ENCODE measurements around the gene VSTM4. TPM values are rescaled to one million over a fixed set of nuclear protein-coding genes. Genes with fewer than 3 reads are reported as not detected.

Gene VSTM4
- total and polyA plus RNA-seq, 9 of the 15 experiments (the other 6 are each of a cell fraction or from before 2014, with no cell fraction given) = 1.0 to 7.9 (median 3.0) TPM

DNA sequence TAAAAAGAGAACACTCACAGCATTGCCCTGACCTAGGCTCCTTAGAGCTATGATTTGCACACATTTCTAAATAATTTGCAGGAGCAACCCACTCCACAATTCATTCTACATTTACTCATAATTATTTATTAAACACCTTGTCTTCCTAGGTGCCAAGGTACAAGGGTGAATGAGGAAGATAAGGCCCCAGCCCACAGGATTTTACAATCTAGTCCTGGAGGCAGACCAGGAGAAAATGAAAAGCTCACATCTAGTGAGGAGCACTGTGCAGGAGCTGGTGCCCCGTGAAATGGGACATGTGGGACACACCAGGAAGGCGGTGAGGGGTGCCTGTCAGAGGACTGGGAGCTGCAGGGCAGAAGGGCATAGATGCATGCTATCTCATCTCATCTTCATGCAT lies 116.0 kb downstream of the VSTM4 start:
- Histone ChIP-seq H3K4me3 (no peak overlapping the region), H3K27ac (ENCODE audit: extremely low read depth, low read depth, low read length) (no peak overlapping the region), H3K4me1 (replicated peaks in 1 of 2; ENCODE audit: control insufficient read depth in 2 of 2, insufficient read depth in 2 of 2, low read length in 2 of 2) (peaks cover 11 to 19% of the 10 kb centered on the region in 2 experiments), H3K4me2 (ENCODE audit: insufficient read depth, low read length) (no peak overlapping the region), H4K20me1 (replicated peaks; ENCODE audit: control insufficient read depth, insufficient read depth, low read length) (no peaks in the 10 kb centered on the region), H3K36me3 (ENCODE audit: control insufficient read depth, insufficient read depth, low read length) (no peaks in the 10 kb centered on the region), H2AFZ (ENCODE audit: low read depth, low read length) (no peak overlapping the region), H3K9me3 (replicated peaks; ENCODE audit: control insufficient read depth, insufficient read depth, low read depth, low read length) (no peaks in the 10 kb centered on the region), H3K9me1 (ENCODE audit: control insufficient read depth, insufficient read depth, low read length) (no peaks in the 10 kb centered on the region), H3K27me3 (ENCODE audit: control insufficient read depth in 2 of 2, insufficient read depth in 2 of 2, low read length in 2 of 2) (peaks cover 0 to 9% of the 10 kb centered on the region in 2 experiments; a peak in 1 of 5 replicates), H3K79me2 (ENCODE audit: control insufficient read depth, insufficient read depth, low read length) (no peaks in the 10 kb centered on the region), H3K9ac (ENCODE audit: insufficient read depth in 1 of 2, low read depth in 2 of 2, low read length in 2 of 2) (no peak overlapping the region)
- DNase-seq (ENCODE audit: extremely low read depth in 1 of 4, low spot score in 3 of 4) (no peak), ATAC-seq (no peak), FAIRE-seq (no peak)
- in situ Hi-C loops (cut with MboI) (no loop called here), intact Hi-C loops (cut with micrococcal nuclease) (no loop called here)
- 0% methylated on average over 2 of the region's 2 CpGs for WGBS (ENCODE audit: insufficient coverage, low coverage, missing lambda C conversion rate)
- BruUV-seq (replicated peaks) = no TSS peak
- ChIA-PET POLR2A (interaction anchor here (0.7 to 0.8 kb wide), 2 partner anchors 14 to 354 kb away, joined by 4 to 5 read pairs; no protein-coding TSS in a partner anchor), CTCF (ENCODE audit: low intra/inter-chr PET ratio) (no interaction called here)
- TF ChIP-seq RBM39 (optimal IDR thresholded peaks at IDR 0.05; ENCODE audit: low read depth, low read length) (no peak), SLC30A9 (CRISPR knock-in tag; IDR thresholded peaks at IDR 0.05) (no peak), MYBL2 (IDR thresholded peaks at IDR 0.05; ENCODE audit: low read depth) (no peak), MYBL2 (CRISPR knock-in tag; IDR thresholded peaks at IDR 0.05; ENCODE audit: borderline replicate concordance) (no peak), ZNF253 (CRISPR knock-in tag; conservative IDR thresholded peaks at IDR 0.05) (no peak), LCOR (CRISPR knock-in tag; IDR thresholded peaks at IDR 0.05) (no peak), FOXP1 (CRISPR knock-in tag; IDR thresholded peaks at IDR 0.05) (no peak), ZKSCAN3 (CRISPR knock-in tag; IDR thresholded peaks at IDR 0.05) (no peak), ZNF134 (CRISPR knock-in tag; conservative IDR thresholded peaks at IDR 0.05) (no peak), ZNF133 (CRISPR knock-in tag; IDR thresholded peaks at IDR 0.05) (no peak), SNRNP70 (optimal IDR thresholded peaks at IDR 0.05; ENCODE audit: low read depth, low read length) (no peak), KLF13 (tag; IDR thresholded peaks at IDR 0.05; ENCODE audit: borderline replicate concordance, low read depth) (no peak), SRSF3 (IDR thresholded peaks at IDR 0.05; ENCODE audit: insufficient read depth, low read length) (no peak), KLF16 (IDR thresholded peaks at IDR 0.05) (no peak), SIRT6 (IDR thresholded peaks at IDR 0.05; ENCODE audit: low read depth, low read length) (no peak)
